ENCODE results near the gene KCNA2.

KCNA2 gene

GRCh38 chr1:110563089-110563488, 43.1 kb downstream of the KCNA2 start:
- no peak for DNase-seq

- no peak for DNase-seq
These were observed 44.6 kb downstream of the KCNA2 start for GRCh38 chr1:110561596-110561995.

- DNase-seq, result no peak
These were observed 47.0 kb downstream of the KCNA2 start for GRCh38 chr1:110559157-110559556.

GRCh38 chr1:110557481-110557880, 48.7 kb downstream of the KCNA2 start:
- no peak for DNase-seq

- DNase-seq, result no peak
These were observed 49.7 kb downstream of the KCNA2 start for GRCh38 chr1:110556471-110556807.

GRCh38 chr1:110555807-110556470, 50.2 kb downstream of the KCNA2 start:
- no peak for DNase-seq

- peak; percentile 86 for DNase-seq
These were observed 51.0 kb downstream of the KCNA2 start for GRCh38 chr1:110554871-110555801.

GRCh38 chr1:110551278-110551809, 54.8 kb downstream of the KCNA2 start:
- DNase-seq, result no peak

- no peak for DNase-seq
These were observed 56.3 kb downstream of the KCNA2 start for GRCh38 chr1:110549831-110550230.

GRCh38 chr1:110548381-110548780, 57.8 kb downstream of the KCNA2 start:
- no peak for DNase-seq

GRCh38 chr1:110547017-110547416, 59.1 kb downstream of the KCNA2 start:
- no peak for DNase-seq

- DNase-seq, result no peak
These were observed 60.7 kb downstream of the KCNA2 start for GRCh38 chr1:110545492-110545891.

GRCh38 chr1:110544753-110545152, 61.4 kb downstream of the KCNA2 start:
- DNase-seq, result no peak

All from activated effector memory CD4-positive, alpha-beta T cell treated with anti-CD3 and anti-CD28 coated beads, Interleukin-2, amount 50 U/mL, for 16 hours (primary cell).